Neural cell (in vitro differentiated cells): ENCODE data around the gene COA3. TPM values are rescaled to one million over a fixed set of nuclear protein-coding genes. Genes with fewer than 3 reads are reported as not detected.

Experiments
- H2AFZ ChIP-seq: fragments of 200-600, 300-800 bp; sonication (generic), shearing (Covaris generic); 2 replicates; pipeline ENCODE4 v1.6.0; 2014; ENCODE audit warnings: low read depth, mild to moderate bottlenecking, antibody characterized with exemption, low read length, moderate library complexity
- H3F3A ChIP-seq: fragments of 200-600 bp; shearing (Covaris generic); 2 replicates; pipeline ENCODE4 v1.6.1; 2016; ENCODE audit warnings: mild to moderate bottlenecking, moderate library complexity, mixed read lengths, antibody characterized with exemption, low read length; ENCODE audit not compliant: insufficient read depth, poor library complexity, severe bottlenecking
- H3K27ac ChIP-seq: fragments of 200-600, 300-800 bp; sonication (generic), shearing (Covaris generic); 2 replicates; pipeline ENCODE4 v1.5.1; 2014; ENCODE audit warnings: mild to moderate bottlenecking, low read length, moderate library complexity
- H3K27me3 ChIP-seq: fragments of 300-800, 200-600 bp; sonication (generic), shearing (Covaris generic); 2 replicates; pipeline ENCODE4 v1.6.0; 2014; ENCODE audit warnings: mild to moderate bottlenecking, low read depth, low read length, moderate library complexity; ENCODE audit not compliant: insufficient read depth
- H3K36me3 ChIP-seq: fragments of 300-800, 200-600 bp; sonication (generic), shearing (Covaris generic); 2 replicates; pipeline ENCODE4 v1.5.1; 2014; ENCODE audit warnings: mild to moderate bottlenecking, antibody characterized with exemption, low read length, moderate library complexity; ENCODE audit not compliant: insufficient read depth
- H3K4me2 ChIP-seq: fragments of 300-800, 200-600 bp; sonication (generic), shearing (Covaris generic); 2 replicates; pipeline ENCODE4 v1.6.0; 2014; ENCODE audit warnings: mild to moderate bottlenecking, low read length
- H3K4me3 ChIP-seq: fragments of 300-800, 200-600 bp; sonication (generic), shearing (Covaris generic); 2 replicates; pipeline ENCODE4 v1.5.1; 2014; ENCODE audit warnings: mild to moderate bottlenecking, low read length, moderate library complexity
- H3K79me2 ChIP-seq: fragments of 200-600 bp; shearing (Covaris generic); replicated peaks from 2 replicates; pipeline ENCODE4 v1.6.0; 2014; ENCODE audit warnings: mild to moderate bottlenecking, low read length, moderate library complexity; ENCODE audit not compliant: insufficient read depth
- H3K9ac ChIP-seq: fragments of 300-800, 200-600 bp; sonication (generic), shearing (Covaris generic); 2 replicates; pipeline ENCODE4 v1.6.1; 2016; ENCODE audit warnings: mild to moderate bottlenecking, low read length, mixed read lengths
- H3K9me2 ChIP-seq: fragments of 200-600 bp; shearing (Covaris generic); 2 replicates; pipeline ENCODE4 v1.6.1; 2016; ENCODE audit warnings: mild to moderate bottlenecking, low read length, mixed read lengths; ENCODE audit not compliant: insufficient read depth
- H3K9me3 ChIP-seq: fragments of 200-600, 300-800 bp; sonication (generic), shearing (Covaris generic); 2 replicates; pipeline ENCODE4 v1.6.1; 2016; ENCODE audit warnings: mild to moderate bottlenecking, mixed run types, low read length, moderate library complexity, mixed read lengths
- H4K20me1 ChIP-seq: fragments of 200-600 bp; shearing (Covaris generic); 2 replicates; pipeline ENCODE4 v1.6.1; 2016; ENCODE audit warnings: mild to moderate bottlenecking, mixed run types; ENCODE audit not compliant: insufficient read depth
- EP300 ChIP-seq: fragments of 450-650 bp; conservative IDR thresholded peaks from 2 replicates; pipeline ENCODE4 v1.6.1; 2014; ENCODE audit warnings: antibody characterized with exemption, mild to moderate bottlenecking, moderate library complexity; ENCODE audit not compliant: poor library complexity, severe bottlenecking
- EZH2 ChIP-seq: fragments of 200-600, 300-800 bp; shearing (Covaris generic), sonication (generic); IDR thresholded peaks from 2 replicates; pipeline ENCODE4 v1.6.1; 2014; ENCODE audit warnings: antibody characterized with exemption, low read length, borderline replicate concordance, mild to moderate bottlenecking; ENCODE audit not compliant: insufficient read depth, poor library complexity, severe bottlenecking
- MXI1 ChIP-seq: fragments of 450-650 bp; conservative IDR thresholded peaks from 2 replicates; pipeline ENCODE4 v1.6.1; 2014; ENCODE audit warnings: antibody characterized with exemption, mild to moderate bottlenecking; ENCODE audit not compliant: poor library complexity, severe bottlenecking
- POLR2AphosphoS5 ChIP-seq: IDR thresholded peaks from 2 replicates; pipeline ENCODE4 v1.6.1; 2012
- RAD21 ChIP-seq: fragments of 450-650 bp; conservative IDR thresholded peaks from 2 replicates; pipeline ENCODE4 v1.6.1; 2014; ENCODE audit warnings: antibody characterized with exemption, mild to moderate bottlenecking, moderate library complexity
- SMC3 ChIP-seq: fragments of 450-650 bp; conservative IDR thresholded peaks from 2 replicates; pipeline ENCODE4 v1.6.1; 2014; ENCODE audit warnings: antibody characterized with exemption, mild to moderate bottlenecking, moderate library complexity; ENCODE audit not compliant: poor library complexity
- TAF1 ChIP-seq: IDR thresholded peaks from 2 replicates; pipeline ENCODE4 v1.6.1; 2012; ENCODE audit warnings: low read depth
- polyA plus RNA-seq: library from polyadenylated mRNA; depleted of rRNA; stranded (reverse); fragments of >200 nt; gene quantifications from 2 replicates; pipeline ENCODE4 v1.2.3, GENCODE V29; 2014
- TF ChIP-seq, protein P1 (sequence below): fragments of 450-650 bp; IDR thresholded peaks from 2 replicates; pipeline ENCODE4 v1.5.1; 2014; ENCODE audit warnings: antibody characterized with exemption, mild to moderate bottlenecking, moderate library complexity; ENCODE audit not compliant: poor library complexity, severe bottlenecking
- TF ChIP-seq, protein P2 (sequence below): IDR thresholded peaks from 2 replicates; pipeline ENCODE4 v1.6.1; 2012; ENCODE audit warnings: borderline replicate concordance

Gene COA3
- polyA plus RNA-seq, 1 donor from 2014 or later: 234 TPM

DNA sequence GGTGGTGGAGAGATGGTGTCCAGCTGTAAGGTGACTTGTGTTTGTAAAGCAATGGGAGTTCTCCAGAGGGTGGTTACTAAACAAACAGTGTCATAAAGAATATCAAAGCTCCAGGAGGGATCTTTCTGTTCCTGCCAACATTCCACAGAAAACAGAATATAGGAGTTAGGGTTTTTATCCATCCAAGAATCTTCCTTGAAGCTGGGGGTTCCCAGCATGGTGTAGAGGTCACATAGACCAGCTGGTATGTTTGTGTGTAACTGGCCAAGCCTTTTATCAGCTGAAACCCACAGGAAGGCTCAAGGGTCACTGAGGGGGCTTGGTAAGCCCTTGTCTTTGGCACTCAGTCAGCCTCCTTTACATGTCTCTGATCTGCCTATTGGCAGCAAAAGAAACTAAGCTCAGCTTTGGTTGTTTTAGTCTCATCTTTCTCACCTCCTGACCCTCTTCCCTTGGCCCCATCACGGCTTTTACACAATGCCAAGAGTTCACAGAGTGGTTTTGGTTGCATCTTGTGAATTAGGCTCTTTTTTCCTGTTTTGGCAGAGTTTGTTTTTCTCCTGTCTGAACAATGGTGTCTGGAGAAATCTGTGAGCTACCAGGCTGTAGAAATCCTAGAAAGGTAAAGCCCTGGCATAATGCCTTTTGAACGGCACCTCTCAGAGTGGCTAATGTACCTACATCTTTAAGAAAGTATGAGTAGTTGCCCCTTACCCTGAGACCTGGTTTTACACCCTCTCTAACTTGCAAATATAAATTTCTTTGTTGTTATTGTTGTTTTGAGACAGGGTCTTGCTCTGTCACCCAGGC, 4.8 kb upstream of the COA3 start:
- H3K79me2 ChIP-seq: peaks cover 2% of the 10 kb centered on the region
- H3K36me3 ChIP-seq: no peaks in the 10 kb centered on the region
- no peak overlapping the region for H3K4me2 ChIP-seq
- no peaks in the 10 kb centered on the region for H3K9me2 ChIP-seq
- H3K9ac ChIP-seq: no peak overlapping the region
- peaks cover 3% of the 10 kb centered on the region for H3K27me3 ChIP-seq
- H3F3A ChIP-seq: no peaks in the 10 kb centered on the region
- no peaks in the 10 kb centered on the region for H3K9me3 ChIP-seq
- no peak overlapping the region for H3K27ac ChIP-seq
- no peaks in the 10 kb centered on the region for H4K20me1 ChIP-seq
- TF ChIP-seq, protein P1, sequence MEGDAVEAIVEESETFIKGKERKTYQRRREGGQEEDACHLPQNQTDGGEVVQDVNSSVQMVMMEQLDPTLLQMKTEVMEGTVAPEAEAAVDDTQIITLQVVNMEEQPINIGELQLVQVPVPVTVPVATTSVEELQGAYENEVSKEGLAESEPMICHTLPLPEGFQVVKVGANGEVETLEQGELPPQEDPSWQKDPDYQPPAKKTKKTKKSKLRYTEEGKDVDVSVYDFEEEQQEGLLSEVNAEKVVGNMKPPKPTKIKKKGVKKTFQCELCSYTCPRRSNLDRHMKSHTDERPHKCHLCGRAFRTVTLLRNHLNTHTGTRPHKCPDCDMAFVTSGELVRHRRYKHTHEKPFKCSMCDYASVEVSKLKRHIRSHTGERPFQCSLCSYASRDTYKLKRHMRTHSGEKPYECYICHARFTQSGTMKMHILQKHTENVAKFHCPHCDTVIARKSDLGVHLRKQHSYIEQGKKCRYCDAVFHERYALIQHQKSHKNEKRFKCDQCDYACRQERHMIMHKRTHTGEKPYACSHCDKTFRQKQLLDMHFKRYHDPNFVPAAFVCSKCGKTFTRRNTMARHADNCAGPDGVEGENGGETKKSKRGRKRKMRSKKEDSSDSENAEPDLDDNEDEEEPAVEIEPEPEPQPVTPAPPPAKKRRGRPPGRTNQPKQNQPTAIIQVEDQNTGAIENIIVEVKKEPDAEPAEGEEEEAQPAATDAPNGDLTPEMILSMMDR: no peak
- TF ChIP-seq TAF1 (no peak), EZH2 (no peak), SMC3 (no peak), MXI1 (no peak), POLR2AphosphoS5 (no peak), RAD21 (no peak), EP300 (no peak)
- TF ChIP-seq, protein P2, sequence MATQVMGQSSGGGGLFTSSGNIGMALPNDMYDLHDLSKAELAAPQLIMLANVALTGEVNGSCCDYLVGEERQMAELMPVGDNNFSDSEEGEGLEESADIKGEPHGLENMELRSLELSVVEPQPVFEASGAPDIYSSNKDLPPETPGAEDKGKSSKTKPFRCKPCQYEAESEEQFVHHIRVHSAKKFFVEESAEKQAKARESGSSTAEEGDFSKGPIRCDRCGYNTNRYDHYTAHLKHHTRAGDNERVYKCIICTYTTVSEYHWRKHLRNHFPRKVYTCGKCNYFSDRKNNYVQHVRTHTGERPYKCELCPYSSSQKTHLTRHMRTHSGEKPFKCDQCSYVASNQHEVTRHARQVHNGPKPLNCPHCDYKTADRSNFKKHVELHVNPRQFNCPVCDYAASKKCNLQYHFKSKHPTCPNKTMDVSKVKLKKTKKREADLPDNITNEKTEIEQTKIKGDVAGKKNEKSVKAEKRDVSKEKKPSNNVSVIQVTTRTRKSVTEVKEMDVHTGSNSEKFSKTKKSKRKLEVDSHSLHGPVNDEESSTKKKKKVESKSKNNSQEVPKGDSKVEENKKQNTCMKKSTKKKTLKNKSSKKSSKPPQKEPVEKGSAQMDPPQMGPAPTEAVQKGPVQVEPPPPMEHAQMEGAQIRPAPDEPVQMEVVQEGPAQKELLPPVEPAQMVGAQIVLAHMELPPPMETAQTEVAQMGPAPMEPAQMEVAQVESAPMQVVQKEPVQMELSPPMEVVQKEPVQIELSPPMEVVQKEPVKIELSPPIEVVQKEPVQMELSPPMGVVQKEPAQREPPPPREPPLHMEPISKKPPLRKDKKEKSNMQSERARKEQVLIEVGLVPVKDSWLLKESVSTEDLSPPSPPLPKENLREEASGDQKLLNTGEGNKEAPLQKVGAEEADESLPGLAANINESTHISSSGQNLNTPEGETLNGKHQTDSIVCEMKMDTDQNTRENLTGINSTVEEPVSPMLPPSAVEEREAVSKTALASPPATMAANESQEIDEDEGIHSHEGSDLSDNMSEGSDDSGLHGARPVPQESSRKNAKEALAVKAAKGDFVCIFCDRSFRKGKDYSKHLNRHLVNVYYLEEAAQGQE: no peak
- H3K4me3 ChIP-seq: no peak overlapping the region
- no peak overlapping the region for H2AFZ ChIP-seq

DNA sequence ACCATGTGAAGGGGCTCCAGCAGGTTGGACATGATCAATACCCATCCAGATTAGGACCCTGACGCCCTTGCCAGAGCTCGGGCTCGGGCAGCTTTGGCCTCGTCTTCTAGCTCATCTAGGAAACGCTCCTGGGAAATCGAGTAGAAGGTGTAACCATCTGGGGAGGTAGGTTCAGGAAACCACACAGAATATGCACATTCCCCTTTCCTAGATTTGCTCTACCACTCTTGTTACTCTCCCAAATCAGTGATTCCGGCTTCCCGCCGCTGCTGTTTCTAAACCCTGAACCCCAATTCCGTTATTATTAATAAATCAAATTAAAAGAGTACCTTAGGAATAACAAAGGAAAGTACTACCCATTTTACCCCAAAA, 507 bp downstream of the COA3 start:
- no peaks in the 10 kb centered on the region for H3K36me3 ChIP-seq
- no peaks in the 10 kb centered on the region for H3F3A ChIP-seq
- H3K9ac ChIP-seq: peak overlapping the region; percentile 77
- no peak for TF ChIP-seq SMC3
- TF ChIP-seq, protein P2: peak; percentile 1
- peak overlapping the region; percentile 94 for H2AFZ ChIP-seq
- peak overlapping the region; percentile 74 for H3K4me3 ChIP-seq
- no peaks in the 10 kb centered on the region for H3K9me3 ChIP-seq
- H4K20me1 ChIP-seq: no peaks in the 10 kb centered on the region
- peak overlapping the region; percentile 83 for H3K4me2 ChIP-seq
- peaks cover 3% of the 10 kb centered on the region for H3K27me3 ChIP-seq
- peaks cover 14% of the 10 kb centered on the region for H3K79me2 ChIP-seq
- H3K27ac ChIP-seq: peak overlapping the region; percentile 48
- H3K9me2 ChIP-seq: no peaks in the 10 kb centered on the region
